HEK293 (cell line): ENCODE results near the gene WNT5B.

Experiments used
- CTCF ChIA-PET: fragments of 350-600 bp; formaldehyde crosslinking; extraction: SDS; loops from one replicate; lab custom pipeline; 2021; ENCODE audit warnings: antibody characterized with exemption; lab: Yijun Ruan, JAX
- POLR2A ChIA-PET: fragments of 300-600 bp; formaldehyde crosslinking; extraction: SDS; loops from one replicate; lab custom pipeline; 2020; ENCODE audit warnings: antibody characterized with exemption, inconsistent platforms; lab: Yijun Ruan, JAX
- H3K27ac ChIP-seq: fragments of 200-500 bp; sonication (Bioruptor generic); 2 replicates; pipeline ENCODE4 v1.5.1; 2014; ENCODE audit warnings: low read depth, low read length, control low read depth, inconsistent platforms; ENCODE audit errors: extremely low read depth
- H3K36me3 ChIP-seq, 2 experiments: fragments of 200-500 bp in 1 of 2; sonication (Bioruptor generic) in 1 of 2; 1 replicate in 1 of 2; 2 replicates in 1 of 2; pipeline ENCODE4 v1.5.1; 2014 to 2017; ENCODE audit warnings: inconsistent platforms in 2 of 2, low read length in 2 of 2; ENCODE audit not compliant: control insufficient read depth in 2 of 2, insufficient read depth in 1 of 2
- H3K4me1 ChIP-seq: fragments of 200-500 bp; sonication (Bioruptor generic); 2 replicates; pipeline ENCODE4 v1.5.1; 2014; ENCODE audit warnings: mild to moderate bottlenecking, low read length, inconsistent platforms; ENCODE audit not compliant: control insufficient read depth, insufficient read depth
- H3K4me3 ChIP-seq: 2 replicates; pipeline ENCODE4 v1.5.1; 2011; ENCODE audit warnings: low read depth, mild to moderate bottlenecking, control low read depth, low read length, moderate library complexity
- H3K9me3 ChIP-seq: fragments of 200-500 bp; sonication (Bioruptor generic); 2 replicates; pipeline ENCODE4 v1.5.1; 2014; ENCODE audit warnings: low read depth, low read length, inconsistent platforms; ENCODE audit not compliant: control insufficient read depth, insufficient read depth
- GLIS2 ChIP-seq: fragments of 450-650 bp; formaldehyde crosslinking; IDR thresholded peaks from 2 replicates; pipeline ENCODE4 v1.5.1; 2016; ENCODE audit warnings: missing biosample characterization, missing genetic modification characterization
- KLF16 ChIP-seq: fragments of 450-650 bp; formaldehyde crosslinking; IDR thresholded peaks from 2 replicates; pipeline ENCODE4 v1.5.1; 2017; ENCODE audit warnings: missing biosample characterization, missing genetic modification characterization
- MZF1 ChIP-seq: fragments of 450-650 bp; formaldehyde crosslinking; IDR thresholded peaks from 2 replicates; pipeline ENCODE4 v1.5.1; 2017; ENCODE audit warnings: missing biosample characterization, missing genetic modification characterization, borderline replicate concordance
- PRDM1 ChIP-seq: fragments of 450-650 bp; formaldehyde crosslinking; IDR thresholded peaks from 2 replicates; pipeline ENCODE4; 2016; ENCODE audit warnings: missing biosample characterization, missing genetic modification characterization
- REST ChIP-seq: fragments of 450-650 bp; formaldehyde crosslinking; IDR thresholded peaks from 2 replicates; pipeline ENCODE4 v1.5.1; 2016; ENCODE audit warnings: missing biosample characterization, missing genetic modification characterization
- SETDB1 ChIP-seq: IDR thresholded peaks from one replicate; pipeline ENCODE4 v1.6.1; 2017; ENCODE audit warnings: mild to moderate bottlenecking, low read length, moderate library complexity, mixed read lengths; ENCODE audit not compliant: insufficient read length
- ZBTB7A ChIP-seq: fragments of 450-650 bp; formaldehyde crosslinking; IDR thresholded peaks from 2 replicates; pipeline ENCODE4 v1.5.1; 2016; ENCODE audit warnings: low read depth, missing biosample characterization, missing genetic modification characterization
- ZBTB8A ChIP-seq: fragments of 450-650 bp; formaldehyde crosslinking; IDR thresholded peaks from 2 replicates; pipeline ENCODE4 v1.5.1; 2016; ENCODE audit warnings: missing biosample characterization, missing genetic modification characterization
- ZNF148 ChIP-seq: fragments of 450-650 bp; formaldehyde crosslinking; IDR thresholded peaks from 2 replicates; pipeline ENCODE4 v1.5.0; 2017; ENCODE audit warnings: missing biosample characterization, missing genetic modification characterization, borderline replicate concordance
- ZNF155 ChIP-seq: fragments of 450-650 bp; formaldehyde crosslinking; IDR thresholded peaks from 2 replicates; pipeline ENCODE4 v1.5.1; 2016; ENCODE audit warnings: missing biosample characterization, missing genetic modification characterization
- ZNF366 ChIP-seq: fragments of 450-650 bp; formaldehyde crosslinking; conservative IDR thresholded peaks from 2 replicates; pipeline ENCODE4 v1.5.1; 2016; ENCODE audit warnings: missing biosample characterization, missing genetic modification characterization
- ZNF391 ChIP-seq: fragments of 450-650 bp; formaldehyde crosslinking; IDR thresholded peaks from 2 replicates; pipeline ENCODE4 v1.5.1; 2016; ENCODE audit warnings: low read depth, missing biosample characterization, missing genetic modification characterization, borderline replicate concordance
- ZNF423 ChIP-seq: fragments of 450-650 bp; formaldehyde crosslinking; IDR thresholded peaks from 2 replicates; pipeline ENCODE4 v1.5.1; 2016; ENCODE audit warnings: missing biosample characterization, missing genetic modification characterization
- ZNF561 ChIP-seq: fragments of 450-650 bp; IDR thresholded peaks from 2 replicates; pipeline ENCODE4 v1.5.1; 2018; ENCODE audit warnings: missing biosample characterization, missing genetic modification characterization, borderline replicate concordance
- ZNF600 ChIP-seq: fragments of 450-650 bp; formaldehyde crosslinking; IDR thresholded peaks from 2 replicates; pipeline ENCODE4 v1.5.1; 2016; ENCODE audit warnings: missing biosample characterization, missing genetic modification characterization
- ZNF610 ChIP-seq: fragments of 450-650 bp; formaldehyde crosslinking; IDR thresholded peaks from 2 replicates; pipeline ENCODE4 v1.5.1; 2016; ENCODE audit warnings: missing biosample characterization, missing genetic modification characterization, borderline replicate concordance
- TF ChIP-seq, protein P1 (sequence below): fragments of 450-650 bp; formaldehyde crosslinking; IDR thresholded peaks from 2 replicates; pipeline ENCODE4 v1.5.1; 2016; ENCODE audit warnings: missing biosample characterization, missing genetic modification characterization
- TF ChIP-seq, protein P2 (sequence below): fragments of 450-650 bp; formaldehyde crosslinking; IDR thresholded peaks from 2 replicates; pipeline ENCODE4 v1.5.1; 2016; ENCODE audit warnings: missing biosample characterization, missing genetic modification characterization
- TF ChIP-seq, protein P3 (sequence below): fragments of 450-650 bp; formaldehyde crosslinking; IDR thresholded peaks from 2 replicates; pipeline ENCODE4; 2016; ENCODE audit warnings: missing biosample characterization, missing genetic modification characterization

Gene WNT5B

DNA sequence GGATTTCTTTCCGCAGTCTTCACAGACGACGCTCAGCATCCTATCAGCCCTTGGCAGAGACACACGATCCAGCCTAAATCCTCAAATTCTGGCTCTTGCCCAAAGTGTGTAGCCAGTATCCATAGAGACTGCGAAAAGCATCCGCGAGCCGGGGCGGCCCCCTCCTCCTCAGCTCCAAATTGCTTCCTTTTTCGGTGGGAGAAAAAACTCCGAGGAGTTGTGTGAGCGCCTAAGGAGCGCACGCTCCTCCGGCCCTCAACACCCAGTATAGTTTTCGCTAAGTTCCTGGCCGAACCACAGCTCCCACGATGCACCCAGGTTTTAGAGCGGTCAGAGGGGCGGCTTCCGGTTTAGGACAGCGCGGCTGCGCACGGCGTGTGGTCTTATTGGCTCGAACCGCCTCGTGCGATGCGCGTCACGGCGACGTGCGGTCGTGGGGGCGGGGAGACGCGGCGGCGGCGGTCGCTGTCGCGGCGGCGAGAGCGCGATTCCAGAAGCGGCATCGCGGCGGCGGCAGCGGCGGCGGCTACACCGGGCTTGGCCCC, 61.6 kb downstream of the WNT5B start, which contains the start of gene ADIPOR2 (continued):
- TF ChIP-seq ZNF610 (tag by site-specific recombination), result peak; percentile 81; the same call in 1 of the 2 replicates
- no peak for TF ChIP-seq ZNF148
- no peak for TF ChIP-seq ZNF423 (tag by site-specific recombination)

DNA sequence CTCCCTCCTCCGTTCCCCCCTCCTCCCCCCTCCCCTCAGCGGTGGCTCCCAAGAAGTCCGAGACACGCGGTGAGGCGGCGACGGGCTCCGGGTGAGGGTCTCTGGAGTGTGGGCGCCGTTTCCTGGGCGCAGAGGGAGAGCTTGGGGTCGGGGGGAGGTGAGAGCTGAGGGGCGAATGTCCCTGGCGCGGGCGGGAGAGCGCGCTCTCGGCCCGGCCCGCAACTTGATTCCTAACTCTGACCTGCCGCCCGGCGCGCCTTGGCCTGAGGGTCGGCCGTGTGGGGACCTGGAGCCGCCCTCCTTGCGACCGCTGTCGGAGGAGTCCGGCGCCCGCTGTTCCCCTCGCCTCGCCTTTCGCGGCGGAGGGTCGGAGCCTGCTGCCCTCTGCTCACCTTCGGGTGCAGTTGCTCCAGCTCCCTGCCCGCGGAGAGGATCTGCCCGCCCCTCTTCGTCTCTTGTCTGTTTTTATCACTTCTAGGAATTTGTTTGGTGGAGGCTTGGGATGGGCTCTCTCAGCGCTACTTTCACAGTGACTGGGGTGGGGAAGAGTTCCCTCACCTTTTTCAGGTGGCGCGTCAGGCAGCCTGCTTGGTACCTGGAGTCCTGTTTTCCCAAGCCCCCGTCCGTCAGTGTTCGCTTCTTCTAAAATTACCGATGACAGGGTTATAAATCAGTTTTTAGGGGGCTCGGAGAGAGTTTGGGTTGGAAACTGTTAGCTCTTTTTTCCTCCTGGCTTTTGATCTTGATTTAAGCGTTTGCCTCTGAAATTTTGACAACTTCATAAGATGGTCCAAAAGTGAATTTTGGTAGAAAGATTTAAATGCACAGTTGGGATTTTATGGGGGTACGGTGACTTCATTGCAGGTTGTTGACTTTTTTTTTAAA, 62.3 kb downstream of the WNT5B start:
- Histone ChIP-seq H3K4me1 (peaks cover 16% of the 10 kb centered on the region), H3K36me3 (peaks cover 0 to 5% of the 10 kb centered on the region in 2 experiments; a peak in 2 of 3 replicates), H3K9me3 (no peaks in the 10 kb centered on the region), H3K27ac (peak overlapping the region; percentile 94), H3K4me3 (peak overlapping the region; percentile 71)
- POLR2A ChIA-PET, result interaction anchor here (0.7 to 2.7 kb wide), 17 partner anchors 9 to 343 kb away, joined by 3 to 20 read pairs (median 4); no protein-coding TSS in a partner anchor
- CTCF ChIA-PET, result interaction anchor here (0.6 to 1.3 kb wide), 4 partner anchors 21 to 100 kb away, joined by 4 to 7 read pairs (median 5); no protein-coding TSS in a partner anchor
- TF ChIP-seq KLF16 (tag by site-specific recombination), result peak; percentile 25; the same call in 1 of the 2 replicates
- no peak for TF ChIP-seq ZNF155 (tag by site-specific recombination)
- TF ChIP-seq, protein P1, sequence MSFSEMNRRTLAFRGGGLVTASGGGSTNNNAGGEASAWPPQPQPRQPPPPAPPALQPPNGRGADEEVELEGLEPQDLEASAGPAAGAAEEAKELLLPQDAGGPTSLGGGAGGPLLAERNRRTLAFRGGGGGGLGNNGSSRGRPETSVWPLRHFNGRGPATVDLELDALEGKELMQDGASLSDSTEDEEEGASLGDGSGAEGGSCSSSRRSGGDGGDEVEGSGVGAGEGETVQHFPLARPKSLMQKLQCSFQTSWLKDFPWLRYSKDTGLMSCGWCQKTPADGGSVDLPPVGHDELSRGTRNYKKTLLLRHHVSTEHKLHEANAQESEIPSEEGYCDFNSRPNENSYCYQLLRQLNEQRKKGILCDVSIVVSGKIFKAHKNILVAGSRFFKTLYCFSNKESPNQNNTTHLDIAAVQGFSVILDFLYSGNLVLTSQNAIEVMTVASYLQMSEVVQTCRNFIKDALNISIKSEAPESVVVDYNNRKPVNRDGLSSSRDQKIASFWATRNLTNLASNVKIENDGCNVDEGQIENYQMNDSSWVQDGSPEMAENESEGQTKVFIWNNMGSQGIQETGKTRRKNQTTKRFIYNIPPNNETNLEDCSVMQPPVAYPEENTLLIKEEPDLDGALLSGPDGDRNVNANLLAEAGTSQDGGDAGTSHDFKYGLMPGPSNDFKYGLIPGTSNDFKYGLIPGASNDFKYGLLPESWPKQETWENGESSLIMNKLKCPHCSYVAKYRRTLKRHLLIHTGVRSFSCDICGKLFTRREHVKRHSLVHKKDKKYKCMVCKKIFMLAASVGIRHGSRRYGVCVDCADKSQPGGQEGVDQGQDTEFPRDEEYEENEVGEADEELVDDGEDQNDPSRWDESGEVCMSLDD, result peak; percentile 60; the same call in 1 of the 2 replicates
- peak; percentile 54; the same call in 1 of the 2 replicates for TF ChIP-seq PRDM1
- TF ChIP-seq ZNF391 (tag by site-specific recombination), result peak; percentile 25; the same call in 1 of the 2 replicates
- no peak; the same call in 1 of the 2 replicates for TF ChIP-seq ZNF561
- TF ChIP-seq, protein P2, sequence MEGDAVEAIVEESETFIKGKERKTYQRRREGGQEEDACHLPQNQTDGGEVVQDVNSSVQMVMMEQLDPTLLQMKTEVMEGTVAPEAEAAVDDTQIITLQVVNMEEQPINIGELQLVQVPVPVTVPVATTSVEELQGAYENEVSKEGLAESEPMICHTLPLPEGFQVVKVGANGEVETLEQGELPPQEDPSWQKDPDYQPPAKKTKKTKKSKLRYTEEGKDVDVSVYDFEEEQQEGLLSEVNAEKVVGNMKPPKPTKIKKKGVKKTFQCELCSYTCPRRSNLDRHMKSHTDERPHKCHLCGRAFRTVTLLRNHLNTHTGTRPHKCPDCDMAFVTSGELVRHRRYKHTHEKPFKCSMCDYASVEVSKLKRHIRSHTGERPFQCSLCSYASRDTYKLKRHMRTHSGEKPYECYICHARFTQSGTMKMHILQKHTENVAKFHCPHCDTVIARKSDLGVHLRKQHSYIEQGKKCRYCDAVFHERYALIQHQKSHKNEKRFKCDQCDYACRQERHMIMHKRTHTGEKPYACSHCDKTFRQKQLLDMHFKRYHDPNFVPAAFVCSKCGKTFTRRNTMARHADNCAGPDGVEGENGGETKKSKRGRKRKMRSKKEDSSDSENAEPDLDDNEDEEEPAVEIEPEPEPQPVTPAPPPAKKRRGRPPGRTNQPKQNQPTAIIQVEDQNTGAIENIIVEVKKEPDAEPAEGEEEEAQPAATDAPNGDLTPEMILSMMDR (tag by site-specific recombination), result peak; percentile 63
- peak; percentile 86 for TF ChIP-seq ZBTB8A
- TF ChIP-seq ZNF600 (tag by site-specific recombination), result peak; percentile 67
- TF ChIP-seq MZF1 (tag by site-specific recombination), result no peak
- no peak for TF ChIP-seq ZNF366 (tag by site-specific recombination)
- TF ChIP-seq SETDB1, result no peak
- peak; percentile 69; the same call in 1 of the 2 replicates for TF ChIP-seq ZBTB7A
- TF ChIP-seq GLIS2 (tag by site-specific recombination), result peak; percentile 51; the same call in 1 of the 2 replicates
- TF ChIP-seq, protein P3, sequence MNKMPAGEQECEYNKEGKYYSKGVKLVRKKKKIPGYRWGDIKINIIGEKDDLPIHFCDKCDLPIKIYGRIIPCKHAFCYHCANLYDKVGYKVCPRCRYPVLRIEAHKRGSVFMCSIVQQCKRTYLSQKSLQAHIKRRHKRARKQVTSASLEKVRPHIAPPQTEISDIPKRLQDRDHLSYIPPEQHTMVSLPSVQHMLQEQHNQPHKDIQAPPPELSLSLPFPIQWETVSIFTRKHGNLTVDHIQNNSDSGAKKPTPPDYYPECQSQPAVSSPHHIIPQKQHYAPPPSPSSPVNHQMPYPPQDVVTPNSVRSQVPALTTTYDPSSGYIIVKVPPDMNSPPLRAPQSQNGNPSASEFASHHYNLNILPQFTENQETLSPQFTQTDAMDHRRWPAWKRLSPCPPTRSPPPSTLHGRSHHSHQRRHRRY (tag by site-specific recombination), result no peak
- TF ChIP-seq REST, result 0 out of 2 replicates have a peak, but pooled peaks have one; percentile 24
